ENCODE measurements around the gene HNRNPA2B1.
"Not testable (repeated sequence)": the region's sequence is repeated elsewhere in the genome, so short reads cannot be mapped to it uniquely, and the experiment has no call there.

The HNRNPA2B1 gene

DNA sequence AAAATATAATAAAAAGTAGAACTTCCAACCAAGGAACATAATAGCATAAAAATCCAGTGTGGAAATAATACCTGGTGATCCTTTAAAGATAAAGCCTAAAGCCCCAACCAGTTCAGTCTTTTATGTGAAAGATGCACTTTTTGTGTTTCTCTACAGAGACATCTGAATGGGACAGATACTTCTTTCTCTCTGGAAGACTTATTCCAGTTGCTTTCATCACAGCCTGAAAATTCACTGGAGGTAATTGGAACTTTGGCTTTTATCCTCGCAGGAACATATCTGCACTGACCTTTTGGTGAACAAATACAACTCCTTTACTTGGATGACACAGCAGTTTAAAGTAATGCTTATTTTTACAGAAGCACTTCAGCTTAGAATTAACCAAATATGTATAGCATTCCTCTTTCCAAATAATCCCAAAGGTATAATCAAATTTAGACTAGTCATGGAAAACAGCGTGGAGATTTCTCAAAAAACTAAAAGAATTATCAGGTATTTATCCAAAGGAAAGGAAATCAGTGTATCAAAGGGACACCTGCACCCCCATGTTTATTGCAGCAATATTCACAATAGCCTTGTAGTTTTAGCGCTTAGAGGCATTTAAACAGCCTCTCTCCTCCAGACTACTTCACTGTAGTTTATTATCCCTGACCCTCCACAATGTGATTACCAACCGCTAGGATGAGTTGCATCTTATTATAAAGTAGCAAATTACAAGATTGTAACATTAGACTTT is 16.8 kb downstream of the HNRNPA2B1 start:
- DNase-seq, result no peak

DNA sequence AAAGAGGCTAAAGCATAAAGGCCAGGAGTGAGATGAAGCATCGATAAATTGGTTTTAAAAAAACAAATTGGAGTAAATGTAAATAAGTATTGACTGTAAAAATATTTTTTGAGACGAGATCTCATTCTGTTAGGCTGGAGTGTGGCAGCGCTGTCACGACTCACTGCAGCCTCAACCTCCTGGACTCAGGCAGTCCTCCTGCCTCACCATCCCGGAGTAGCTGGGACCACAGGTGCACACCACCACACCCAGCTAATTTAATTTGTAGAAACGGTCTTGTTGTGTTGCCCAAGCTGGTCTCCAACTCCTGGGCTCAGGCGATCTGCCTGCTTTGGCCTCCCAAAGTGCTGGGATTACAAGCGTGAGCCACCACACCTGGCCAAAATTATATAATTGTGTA is 17.8 kb downstream of the HNRNPA2B1 start:
- DNase-seq, result no peak

DNA sequence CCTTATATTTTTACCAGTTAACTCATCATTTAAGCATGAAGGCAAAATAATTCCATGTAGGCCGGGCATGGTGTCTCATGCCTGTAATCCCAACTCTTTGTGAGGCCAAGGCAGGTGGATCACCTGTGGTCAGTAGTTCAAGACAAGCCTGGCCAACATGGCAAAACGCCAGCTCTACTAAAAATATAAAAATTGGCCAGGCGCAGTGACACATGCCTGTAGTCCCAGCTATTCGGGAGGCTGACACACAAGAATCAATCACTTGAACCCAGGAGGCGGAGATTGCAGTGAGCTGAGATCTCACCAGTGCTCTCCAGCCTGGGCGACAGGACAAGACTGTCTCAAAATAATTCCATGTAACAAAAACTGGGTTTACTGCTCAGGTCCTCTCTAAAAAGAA is 18.3 kb downstream of the HNRNPA2B1 start:
- no peak for DNase-seq

DNA sequence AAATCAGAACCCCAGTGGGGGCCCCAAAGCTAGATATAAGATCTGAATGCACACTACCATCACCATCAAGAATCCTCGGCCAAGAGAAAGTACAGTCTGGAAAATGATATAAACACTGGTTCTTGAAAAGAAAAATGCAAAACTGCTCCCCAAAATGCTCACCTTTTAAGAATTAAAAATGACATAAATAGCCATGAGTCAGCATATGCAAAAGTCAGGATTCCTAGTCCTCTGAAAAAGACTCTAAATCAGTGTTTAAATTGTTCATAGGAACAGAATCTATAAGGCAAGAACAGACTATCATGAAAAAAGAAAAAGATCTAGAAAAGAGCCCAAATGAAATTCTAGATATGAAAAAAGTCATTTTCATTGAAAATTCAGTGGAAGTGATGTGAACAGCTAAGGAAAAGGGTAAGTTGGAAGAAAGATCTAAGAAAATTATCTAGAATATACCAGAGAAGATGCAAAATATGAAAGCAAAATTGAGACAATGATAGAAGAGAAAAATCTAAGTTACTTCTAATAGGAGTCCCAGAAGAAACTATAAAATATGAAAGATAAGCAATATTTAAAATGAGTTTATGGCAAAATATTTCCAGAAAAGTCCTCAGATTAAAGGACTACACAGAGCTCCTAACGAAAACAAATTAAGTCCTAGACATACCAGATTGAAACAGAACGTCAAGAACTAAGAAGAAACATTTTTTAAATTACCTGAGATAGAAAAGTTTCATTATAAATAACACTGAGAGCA is 18.9 kb downstream of the HNRNPA2B1 start:
- DNase-seq, result no peak

DNA sequence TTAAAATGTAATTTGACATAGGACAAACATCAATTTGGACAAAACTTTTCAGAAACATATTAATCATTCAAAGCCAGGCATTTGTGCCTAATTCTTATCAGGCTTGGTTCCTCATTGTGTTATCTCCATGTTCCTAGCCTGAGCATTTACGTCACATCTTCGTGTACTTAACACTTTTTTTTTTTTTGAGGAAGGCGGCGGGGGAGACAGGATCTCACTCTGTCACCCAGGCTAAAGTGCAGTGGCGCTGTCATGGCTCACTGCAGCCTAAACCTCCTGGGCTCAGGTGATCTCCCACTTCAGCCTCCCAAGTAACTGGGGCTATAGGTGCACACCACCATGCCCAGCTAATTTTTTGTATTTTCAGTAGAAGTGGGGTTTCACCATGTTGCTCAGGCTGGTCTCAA is 19.8 kb downstream of the HNRNPA2B1 start:
- DNase-seq, result no peak

DNA sequence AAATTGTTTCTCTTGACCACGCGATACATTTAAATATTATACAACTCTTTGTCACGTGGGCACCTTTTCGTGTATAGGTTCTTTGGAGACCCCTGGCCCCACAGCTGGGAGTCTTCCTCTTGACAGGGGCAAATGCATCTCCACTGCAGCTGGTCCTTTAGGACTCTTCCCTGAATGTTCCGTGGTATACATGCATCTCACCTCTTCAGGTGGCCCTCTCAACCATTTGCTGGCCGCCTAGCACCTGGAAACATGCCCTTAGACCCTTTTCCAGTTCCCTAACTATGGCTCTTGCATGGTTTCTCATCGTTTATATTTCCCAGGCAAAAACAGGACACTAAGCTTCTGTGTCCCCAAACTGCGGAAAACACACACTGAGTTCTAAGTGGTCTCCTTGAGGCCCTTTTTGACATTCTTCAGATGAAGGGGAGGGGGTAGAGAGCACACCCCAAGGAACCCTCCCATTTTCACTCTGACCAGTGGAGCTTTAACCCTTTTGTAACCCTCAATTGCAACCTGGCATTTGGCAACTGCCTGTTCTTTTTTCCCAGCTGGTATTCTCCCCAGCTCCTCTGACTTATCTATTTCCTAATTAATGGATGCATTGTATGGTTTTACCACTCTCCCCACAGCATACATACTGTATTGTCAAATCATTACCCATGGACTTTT is 20.6 kb downstream of the HNRNPA2B1 start:
- no peak for DNase-seq

DNA sequence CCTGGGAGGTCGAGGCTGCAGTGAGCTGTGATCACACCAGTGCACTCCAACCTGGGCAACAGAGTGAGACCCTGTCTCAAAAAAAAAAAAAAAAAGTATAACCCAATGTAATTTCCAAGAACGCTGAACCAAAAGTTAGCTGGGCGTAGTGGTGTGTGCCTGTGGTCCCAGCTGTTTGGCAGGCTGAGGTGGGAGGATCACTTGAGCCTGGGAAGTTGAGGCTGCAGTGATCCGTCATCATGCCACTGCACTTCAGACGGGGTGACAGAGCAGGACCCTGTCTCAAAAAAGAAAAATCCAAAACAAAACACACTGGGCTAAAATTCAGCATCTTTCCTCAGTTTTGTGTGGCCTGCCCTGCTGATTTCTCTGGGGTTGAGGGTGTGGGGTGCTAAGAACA is 21.1 kb downstream of the HNRNPA2B1 start:
- DNase-seq, result no peak

DNA sequence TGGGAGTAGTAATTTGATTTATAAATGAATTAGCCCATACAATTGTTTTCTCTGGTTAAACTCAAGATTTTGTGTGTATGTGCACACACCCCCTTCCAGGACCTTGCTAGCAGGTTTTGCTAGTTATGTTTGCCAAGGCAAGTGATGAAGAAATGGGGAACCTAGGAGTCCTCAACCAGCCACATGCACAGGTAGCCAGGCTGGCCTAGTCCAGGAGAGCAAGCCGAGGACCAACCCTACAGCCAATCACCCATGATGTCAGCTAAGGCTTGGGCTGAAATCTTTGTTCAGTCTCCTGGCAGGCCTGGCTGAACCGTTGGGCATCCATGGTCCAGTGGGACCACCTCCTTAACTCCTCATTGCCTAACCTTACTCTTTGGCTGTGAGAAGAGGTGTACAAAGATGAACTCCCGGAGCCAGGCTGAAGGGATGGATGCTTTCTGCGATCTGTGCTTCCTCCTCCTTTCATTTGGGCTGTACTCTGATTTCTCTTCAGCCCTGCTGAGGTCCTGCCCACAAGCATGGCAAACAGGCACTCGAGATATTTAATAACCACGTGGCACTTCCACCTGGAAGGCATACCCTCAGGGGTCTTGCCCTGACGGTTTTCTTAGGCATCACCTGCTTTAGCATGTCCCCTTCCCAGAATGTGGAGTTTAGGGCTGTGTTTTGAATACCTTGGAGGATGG is 22.1 kb downstream of the HNRNPA2B1 start:
- no peak for DNase-seq

DNA sequence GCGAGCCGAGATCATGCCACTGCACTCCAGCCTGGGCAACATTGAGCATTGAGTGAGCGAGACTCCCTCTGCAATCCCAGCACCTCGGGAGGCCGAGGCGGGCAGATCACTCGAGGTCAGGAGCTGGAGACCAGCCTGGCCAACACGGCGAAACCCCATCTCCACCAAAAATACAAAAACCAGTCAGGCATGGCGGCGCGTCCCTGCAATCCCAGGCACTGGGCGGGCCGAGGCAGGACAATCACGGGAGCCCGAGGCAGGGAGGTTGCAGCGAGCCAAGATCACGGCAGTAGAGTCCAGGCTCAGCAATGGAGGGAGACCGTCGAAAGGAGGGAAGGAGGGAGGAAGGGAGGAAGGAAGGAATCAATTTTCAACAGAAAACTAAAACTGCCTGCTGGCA is 23.3 kb downstream of the HNRNPA2B1 start:
- DNase-seq, result not testable (repeated sequence)

DNA sequence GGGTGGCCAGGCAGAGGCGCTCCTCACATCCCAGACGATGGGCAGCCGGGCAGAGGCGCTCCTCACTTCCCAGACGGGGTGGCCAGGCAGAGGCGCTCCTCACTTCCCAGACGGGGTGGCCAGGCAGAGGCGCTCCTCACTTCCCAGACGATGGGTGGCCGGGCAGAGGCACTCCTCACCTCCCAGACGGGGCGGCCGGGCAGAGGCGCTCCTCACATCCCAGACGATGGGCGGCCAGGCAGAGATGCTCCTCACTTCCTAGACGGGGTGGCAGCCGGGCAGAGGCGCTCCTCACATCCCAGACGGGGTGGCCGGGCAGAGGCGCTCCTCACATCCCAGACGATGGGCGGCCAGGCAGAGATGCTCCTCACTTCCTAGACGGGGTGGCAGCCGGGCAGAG is 23.9 kb downstream of the HNRNPA2B1 start:
- not testable (repeated sequence) for DNase-seq

DNA sequence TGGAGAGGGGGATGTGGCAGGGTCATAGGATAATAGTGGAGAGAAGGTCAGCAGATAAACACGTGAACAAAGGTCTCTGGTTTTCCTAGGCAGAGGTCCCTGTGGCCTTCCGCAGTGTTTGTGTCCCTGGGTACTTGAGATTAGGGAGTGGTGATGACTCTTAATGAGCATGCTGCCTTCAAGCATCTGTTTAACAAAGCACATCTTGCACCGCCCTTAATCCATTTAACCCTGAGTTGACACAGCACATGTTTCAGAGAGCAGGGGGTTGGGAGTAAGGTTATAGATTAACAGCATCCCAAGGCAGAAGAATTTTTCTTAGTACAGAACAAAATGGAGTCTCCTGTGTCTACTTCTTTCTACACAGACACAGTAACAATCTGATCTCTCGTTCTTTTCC is 24.6 kb downstream of the HNRNPA2B1 start:
- DNase-seq, result not testable (repeated sequence)

DNA sequence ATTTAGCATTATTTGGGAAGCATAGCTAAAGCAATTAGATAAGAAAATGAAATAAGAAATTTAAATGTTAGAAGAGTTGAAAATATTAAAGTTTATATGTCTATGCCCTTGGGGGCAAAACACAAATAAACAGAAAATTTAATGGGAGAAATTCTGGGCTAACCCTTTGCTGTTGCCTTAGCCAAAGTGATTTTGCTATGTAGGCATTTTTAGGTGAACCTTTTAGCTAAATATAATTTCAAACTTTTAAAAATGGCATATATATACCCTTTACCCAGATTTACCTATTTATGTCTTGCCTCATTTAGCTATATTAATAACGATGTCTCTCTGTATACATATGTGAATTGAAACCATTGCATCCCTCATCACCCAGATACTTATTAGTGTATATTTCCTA is 28.5 kb downstream of the HNRNPA2B1 start:
- no peak for DNase-seq

DNA sequence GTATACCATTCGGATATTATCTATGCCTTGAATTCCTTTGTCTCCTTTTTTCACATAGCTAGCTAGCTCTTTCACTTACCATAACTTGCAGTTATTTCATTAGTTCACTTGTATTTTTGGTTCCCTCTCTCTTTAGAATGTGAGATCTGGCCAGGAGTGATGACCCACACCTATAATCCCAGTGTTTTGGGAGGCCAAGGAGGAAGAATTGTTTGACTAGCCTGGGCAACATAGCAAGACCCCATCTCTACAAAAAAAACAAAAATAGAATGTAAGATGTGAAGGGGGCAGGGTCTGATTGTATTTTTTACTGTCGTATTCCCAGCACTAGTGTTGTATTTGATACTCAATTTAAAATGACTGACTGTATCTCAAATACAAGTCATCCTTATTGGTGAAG is 28.9 kb downstream of the HNRNPA2B1 start:
- no peak for DNase-seq

DNA sequence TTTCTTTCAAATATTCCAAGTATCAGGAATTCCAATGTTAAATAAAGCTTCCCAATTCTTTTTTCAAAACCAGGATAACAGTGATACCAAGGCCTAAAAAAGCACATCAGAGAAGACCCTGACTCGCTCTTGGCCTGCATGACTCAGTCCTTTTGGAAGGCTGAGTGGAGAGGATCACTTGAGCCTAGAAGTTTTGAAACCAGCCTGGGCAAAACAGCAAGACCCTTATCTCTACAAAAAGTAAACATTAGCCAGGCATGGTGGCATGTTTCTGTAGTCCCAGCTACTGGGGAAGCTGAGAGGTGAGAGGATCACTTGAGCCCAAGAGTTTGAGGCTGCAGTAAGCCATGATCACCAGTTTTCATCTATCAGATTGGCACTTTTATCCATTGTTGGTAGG is 29.9 kb downstream of the HNRNPA2B1 start:
- no peak for DNase-seq

DNA sequence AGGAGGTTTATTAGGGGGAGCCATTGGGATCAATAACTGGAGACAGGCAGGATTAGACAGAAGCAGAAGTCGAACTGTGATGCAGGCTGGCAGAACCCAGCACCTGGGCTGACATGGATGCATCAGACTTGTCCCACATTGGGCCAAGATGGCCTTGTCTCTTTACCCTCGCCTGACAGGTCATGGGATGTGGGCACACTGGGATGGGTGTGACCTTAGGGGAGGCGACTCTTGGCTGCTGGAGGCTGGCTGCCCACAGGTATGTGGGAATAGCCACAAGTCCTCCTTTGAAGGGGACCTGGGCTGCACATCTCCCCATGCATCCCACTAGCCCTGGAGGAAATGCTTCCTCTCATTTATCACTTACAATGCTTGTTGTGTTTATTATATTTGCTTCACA is 31.3 kb downstream of the HNRNPA2B1 start:
- no peak for DNase-seq

DNA sequence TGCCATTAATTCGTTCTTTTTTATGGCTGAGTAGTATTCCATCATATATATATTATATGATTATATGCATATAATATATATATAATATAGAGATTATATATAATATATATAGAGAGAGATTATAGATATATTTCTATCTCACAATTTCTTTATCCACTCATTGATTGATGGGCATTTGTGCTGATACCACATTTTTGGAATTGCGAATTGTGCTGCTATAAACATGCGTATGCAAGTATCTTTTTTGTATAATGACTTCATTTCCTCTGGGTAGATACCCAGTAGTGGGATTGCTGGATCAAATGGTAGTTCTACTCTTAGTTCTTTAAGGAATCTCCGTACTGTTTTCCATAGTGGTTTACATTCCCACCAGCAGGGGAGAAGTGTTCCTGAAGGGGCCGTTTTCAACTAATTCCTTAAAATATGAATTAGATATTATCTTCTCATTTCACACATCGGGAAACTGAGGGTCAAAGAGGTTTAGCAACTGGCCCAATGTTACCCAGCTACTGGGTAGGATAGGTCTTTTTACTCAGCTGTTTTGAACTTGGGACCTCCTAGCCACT is 32.0 kb downstream of the HNRNPA2B1 start:
- no peak for DNase-seq

DNA sequence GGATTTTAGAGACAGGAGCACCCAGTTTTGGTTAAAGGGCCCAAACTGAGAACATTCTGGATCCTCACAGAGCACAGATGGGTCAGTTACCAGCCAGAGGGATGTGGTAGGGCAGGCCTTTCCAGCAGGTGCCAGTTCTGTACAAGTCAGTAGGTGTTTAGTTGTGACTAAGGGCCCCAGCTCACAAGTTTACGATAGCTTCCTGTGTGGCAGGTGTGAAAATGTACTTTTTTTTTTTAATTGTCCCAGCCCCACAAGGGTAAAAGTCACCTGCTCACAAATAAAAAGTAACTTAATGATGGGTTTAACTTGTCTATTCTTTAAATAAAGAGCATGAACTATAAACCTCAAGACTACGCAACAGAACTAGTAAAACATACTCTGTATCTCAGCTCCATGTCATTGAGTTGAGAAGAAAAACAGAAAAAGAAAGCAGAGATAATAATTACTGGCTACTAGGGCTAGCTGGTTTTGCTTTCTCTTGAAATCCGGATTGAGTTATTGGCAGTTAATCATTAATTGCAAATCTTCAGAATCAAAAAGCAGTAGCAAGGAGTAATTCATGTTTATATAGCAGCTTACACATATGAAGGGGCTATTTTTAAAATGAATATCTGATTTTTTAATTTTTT is 33.1 kb downstream of the HNRNPA2B1 start:
- DNase-seq, result no peak

DNA sequence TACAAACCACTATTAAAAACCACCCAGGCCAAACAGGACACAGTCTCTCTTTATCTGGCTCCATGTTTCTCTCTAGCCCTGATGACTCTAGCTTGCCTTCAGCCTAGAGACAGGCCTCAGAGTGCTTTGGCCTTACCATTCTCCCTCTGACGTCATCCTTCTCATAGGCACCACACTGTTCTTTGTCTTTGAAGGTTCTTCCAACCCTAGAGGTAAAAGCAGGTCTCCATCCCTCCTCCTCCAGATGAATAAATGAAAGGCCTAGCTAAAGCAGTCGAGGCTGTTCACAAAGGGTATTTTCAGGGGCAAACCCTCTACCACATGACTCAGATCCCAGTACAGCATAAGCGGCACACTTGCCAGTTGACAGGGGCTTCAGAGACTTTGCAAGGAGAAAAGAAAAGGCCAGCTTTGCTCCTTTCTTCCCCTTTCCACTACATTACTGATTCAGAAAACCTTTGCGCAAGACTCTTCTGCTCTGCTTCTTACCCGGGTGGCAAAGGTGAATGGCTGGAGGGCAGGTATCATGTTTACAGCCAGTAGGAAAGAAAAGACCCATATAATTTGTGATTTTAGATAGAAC is 33.8 kb downstream of the HNRNPA2B1 start:
- no peak for DNase-seq

DNA sequence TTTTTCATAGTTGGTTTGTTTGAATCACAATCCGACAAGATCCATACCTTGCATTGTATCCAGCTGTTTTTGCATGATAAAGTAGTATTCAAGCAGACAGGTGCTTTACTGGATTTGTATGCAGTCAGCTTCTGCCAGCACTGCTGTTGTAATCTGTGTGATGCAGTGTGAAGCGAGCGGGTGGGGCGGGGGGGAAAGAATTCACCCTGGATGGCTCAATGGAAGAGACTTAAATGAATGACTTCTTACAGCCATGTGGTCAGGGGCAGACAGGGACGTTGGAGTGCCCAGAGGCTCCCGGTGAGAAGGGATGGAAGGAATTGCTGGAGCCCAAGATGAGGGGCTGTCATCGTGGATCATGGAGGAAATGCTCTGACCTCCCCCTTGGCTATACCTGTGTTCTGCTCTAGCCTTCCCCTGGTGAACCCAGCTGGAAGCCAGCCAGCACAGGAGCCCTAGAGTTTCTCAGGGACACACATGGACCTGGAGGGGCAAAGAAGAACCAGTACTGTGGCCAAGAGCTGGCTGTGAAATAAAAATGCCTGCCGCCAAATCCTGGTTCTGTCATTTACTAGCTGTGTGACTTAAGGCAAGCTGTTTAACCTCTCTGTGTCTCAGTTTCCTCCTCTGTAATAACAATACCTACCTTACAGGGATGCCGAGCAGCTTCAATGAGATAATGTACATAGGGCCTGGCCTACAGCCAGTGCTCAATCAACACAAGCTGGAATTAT is 34.4 kb downstream of the HNRNPA2B1 start:
- no peak for DNase-seq

DNA sequence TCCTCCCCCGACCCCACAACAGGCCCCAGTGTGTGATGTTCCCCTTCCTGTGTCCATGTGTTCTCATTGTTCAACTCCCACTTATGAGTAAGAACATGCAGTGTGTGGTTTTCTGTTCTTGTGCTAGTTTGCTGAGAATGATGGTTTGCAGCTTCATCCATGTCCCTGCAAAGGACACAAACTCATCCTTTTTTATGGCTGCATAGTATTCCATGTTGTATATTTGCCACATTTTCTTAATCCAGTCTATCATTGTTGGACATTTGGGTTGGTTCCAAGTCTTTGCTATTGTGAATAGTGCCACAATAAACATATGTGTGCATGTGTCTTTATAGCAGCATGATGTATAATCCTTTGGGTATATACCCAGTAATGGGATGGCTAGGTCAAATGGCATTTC is 36.7 kb downstream of the HNRNPA2B1 start:
- DNase-seq, result not testable (repeated sequence)

DNA sequence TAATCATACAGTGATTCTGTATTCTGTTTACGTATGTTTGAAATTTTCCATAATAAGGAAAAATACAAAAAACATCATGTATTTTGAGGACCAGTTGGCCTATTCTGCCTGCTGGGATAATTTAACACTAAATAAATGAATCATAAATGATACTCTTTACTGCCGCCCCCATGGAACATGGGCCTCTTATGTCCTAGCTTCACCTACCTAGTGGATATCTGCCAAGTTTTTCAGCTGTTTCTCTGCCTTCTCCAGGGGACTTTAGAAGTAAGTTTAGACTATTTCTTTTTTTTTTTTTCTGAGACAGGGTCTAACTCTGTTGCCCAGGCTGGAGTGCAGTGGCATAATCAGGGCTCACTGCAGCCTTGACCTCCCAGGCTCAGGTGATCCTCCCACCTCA is 38.1 kb downstream of the HNRNPA2B1 start:
- DNase-seq, result no peak
